ENCODE results near the gene FAM151A.

GRCh38 chr1:54574158-54574778 is 49.1 kb downstream of the FAM151A start:
- TF ChIP-seq CTCF (IDR thresholded peaks at IDR 0.05): no peak
- no peak for TF ChIP-seq POLR2AphosphoS5 (IDR thresholded peaks at IDR 0.05)
- TF ChIP-seq POLR2A (IDR thresholded peaks at IDR 0.05; ENCODE audit: low read depth): no peak
